Measurements from ENCODE around the gene SYT9.

- no peak for TF ChIP-seq PRDM1 (tag by site-specific recombination; IDR thresholded peaks at IDR 0.05)
- no peak for TF ChIP-seq KLF8 (tag by site-specific recombination; IDR thresholded peaks at IDR 0.05)
- TF ChIP-seq ZNF335 (tag by site-specific recombination; conservative IDR thresholded peaks at IDR 0.05), result no peak
Observed at GRCh38 chr11:7291100-7291829, 39.6 kb downstream of the SYT9 start.
